MM.1S (cell line): ENCODE measurements around the gene TAF11L14.
"Not testable (repeated sequence)": the region's sequence is repeated elsewhere in the genome, so short reads cannot be mapped to it uniquely, and the experiment has no call there.

Experiments used
- DNase-seq: peaks from one replicate; pipeline ENCODE4 v3.0.0-alpha.2; 2015
- H2AFZ ChIP-seq: fragments of 300-600 bp; sonication (generic); 2 replicates; pipeline ENCODE4 v1.6.0; 2016; ENCODE audit warnings: antibody characterized with exemption, low read length
- H3F3A ChIP-seq: fragments of 300-600 bp; sonication (generic); 2 replicates; pipeline ENCODE4 v1.6.1; 2016; ENCODE audit warnings: mild to moderate bottlenecking, antibody characterized with exemption, low read length, moderate library complexity, mixed read lengths; ENCODE audit not compliant: insufficient read depth
- H3K27ac ChIP-seq: fragments of 300-600 bp; sonication (generic); 2 replicates; pipeline ENCODE4 v1.5.1; 2016; ENCODE audit warnings: mild to moderate bottlenecking, low read length
- H3K27me3 ChIP-seq: fragments of 300-600 bp; sonication (generic); replicated peaks from 2 replicates; pipeline ENCODE4 v1.6.0; 2016; ENCODE audit warnings: low read length; ENCODE audit not compliant: insufficient read depth
- H3K36me3 ChIP-seq: fragments of 300-600 bp; sonication (generic); replicated peaks from 2 replicates; pipeline ENCODE4 v1.6.1; 2016; ENCODE audit warnings: mild to moderate bottlenecking, low read length, mixed read lengths; ENCODE audit not compliant: insufficient read depth
- H3K4me1 ChIP-seq: fragments of 300-600 bp; sonication (generic); 2 replicates; pipeline ENCODE4 v1.6.1; 2016; ENCODE audit warnings: low read length, mixed read lengths
- H3K4me2 ChIP-seq: fragments of 300-600 bp; sonication (generic); 2 replicates; pipeline ENCODE4 v1.6.0; 2016; ENCODE audit warnings: low read depth, low read length
- H3K4me3 ChIP-seq: fragments of 300-600 bp; sonication (generic); 2 replicates; pipeline ENCODE4 v1.5.1; 2016; ENCODE audit warnings: low read length, mixed read lengths
- H3K79me2 ChIP-seq: fragments of 300-600 bp; sonication (generic); 2 replicates; pipeline ENCODE4 v1.6.1; 2016; ENCODE audit warnings: mixed run types, low read length, mixed read lengths
- H3K9ac ChIP-seq: fragments of 300-600 bp; sonication (generic); 2 replicates; pipeline ENCODE4 v1.6.1; 2016; ENCODE audit warnings: low read length, mixed read lengths
- H3K9me2 ChIP-seq: fragments of 300-600 bp; sonication (generic); replicated peaks from 2 replicates; pipeline ENCODE4 v1.6.1; 2016; ENCODE audit warnings: mild to moderate bottlenecking, low read length, mixed read lengths; ENCODE audit not compliant: insufficient read depth
- H3K9me3 ChIP-seq: fragments of 300-600 bp; sonication (generic); replicated peaks from 2 replicates; pipeline ENCODE4 v1.6.1; 2016; ENCODE audit warnings: mild to moderate bottlenecking, low read length, mixed read lengths; ENCODE audit not compliant: insufficient read depth
- H4K20me1 ChIP-seq: fragments of 300-600 bp; sonication (generic); 2 replicates; pipeline ENCODE4 v1.6.1; 2016; ENCODE audit warnings: mild to moderate bottlenecking, low read length, moderate library complexity, mixed read lengths; ENCODE audit not compliant: insufficient read depth
- CTCF ChIP-seq: fragments of 300-600 bp; sonication (generic); IDR thresholded peaks from 2 replicates; pipeline ENCODE4 v1.5.1; 2016; ENCODE audit warnings: antibody characterized with exemption, low read length, mixed read lengths
- EZH2 ChIP-seq: fragments of 300-600 bp; sonication (generic); optimal IDR thresholded peaks from 2 replicates; pipeline ENCODE3; 2017; ENCODE audit warnings: low read depth, mild to moderate bottlenecking, antibody characterized with exemption, low read length, mixed read lengths
- EZH2phosphoT487 ChIP-seq: fragments of 300-600 bp; sonication (generic); IDR thresholded peaks from 2 replicates; pipeline ENCODE4 v1.6.1; 2018; ENCODE audit warnings: antibody characterized with exemption, low read length

The TAF11L14 gene

DNA sequence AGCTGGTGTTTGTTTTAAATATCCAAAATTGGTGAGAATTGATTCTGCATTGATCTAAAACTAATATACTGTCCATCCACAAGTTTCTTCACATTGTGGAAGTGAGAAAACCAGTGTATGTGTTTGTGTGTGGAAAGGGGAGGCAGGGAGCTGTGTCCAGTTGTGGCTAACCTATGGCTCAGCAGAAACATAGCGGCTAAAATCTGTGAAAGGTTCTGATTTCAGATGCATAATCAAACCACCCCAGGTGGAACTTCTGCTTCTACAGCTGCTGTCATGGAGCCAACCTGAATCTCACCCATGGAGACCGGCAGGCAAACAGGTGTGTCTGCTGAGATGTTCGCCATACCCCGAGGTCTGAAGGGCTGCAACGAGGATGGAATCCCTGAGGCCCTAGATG lies at the start of gene TAF11L14:
Gene TAF11L14, plus strand, starts transcription at position 301 of the 400 bp plus-strand sequence.
- DNase-seq: no peak
- no peak within 1 kb of the TSS for H3K4me2 ChIP-seq

DNA sequence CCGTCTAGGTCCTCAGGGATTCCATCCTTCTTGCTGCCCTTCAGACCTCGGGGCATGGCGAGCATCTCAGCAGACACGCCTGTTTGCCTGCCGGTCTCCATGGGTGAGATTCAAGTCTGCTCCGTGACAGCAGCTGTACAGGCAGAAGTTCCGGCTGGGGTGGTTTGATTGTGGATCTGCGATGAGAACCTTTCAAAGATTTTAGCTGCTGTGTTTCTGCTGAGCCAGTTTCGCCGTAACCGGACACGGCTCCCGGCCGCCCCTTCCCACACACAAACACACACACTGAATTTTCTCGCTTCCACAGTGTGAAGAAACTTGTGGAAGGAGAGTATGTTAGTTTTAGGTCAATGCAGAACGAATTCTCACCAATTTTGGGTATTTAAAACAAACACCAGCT lies 48.6 kb upstream of the TAF11L14 start, which contains the start of gene TAF11L7:
Gene TAF11L7, minus strand, starts transcription at position 101 of the 400 bp plus-strand sequence.
- DNase-seq: not testable (repeated sequence)

More for the DNA sequence above, at the start of gene TAF11L14:
- H3K27ac ChIP-seq: no peak within 1 kb of the TSS
- H4K20me1 ChIP-seq: no peaks in the 10 kb centered on the region
- no peak within 1 kb of the TSS for H2AFZ ChIP-seq
- H3K27me3 ChIP-seq: no peaks in the 10 kb centered on the region
- no peaks in the 10 kb centered on the region for H3F3A ChIP-seq
- H3K9me2 ChIP-seq: no peaks in the 10 kb centered on the region
- no peaks in the 10 kb centered on the region for H3K79me2 ChIP-seq
- no peaks in the 10 kb centered on the region for H3K36me3 ChIP-seq
- no peaks in the 10 kb centered on the region for H3K4me1 ChIP-seq
- TF ChIP-seq EZH2: no peak
- no peak for TF ChIP-seq CTCF
- TF ChIP-seq EZH2phosphoT487: no peak
- no peak within 1 kb of the TSS for H3K4me3 ChIP-seq
- no peak within 1 kb of the TSS for H3K9ac ChIP-seq
- no peaks in the 10 kb centered on the region for H3K9me3 ChIP-seq

GRCh38 chr5:17590860-17591259 lies 43.4 kb upstream of the TAF11L14 start, which contains the start of gene TAF11L8:
Gene TAF11L8 (minus strand): TSS chr5:17590960.
- not testable (repeated sequence) for H4K20me1 ChIP-seq, H3K9ac ChIP-seq, H3K27me3 ChIP-seq, H3K36me3 ChIP-seq, H3F3A ChIP-seq, H3K4me1 ChIP-seq, DNase-seq, H3K4me3 ChIP-seq, H3K9me3 ChIP-seq, H3K27ac ChIP-seq, H2AFZ ChIP-seq, H3K9me2 ChIP-seq, H3K4me2 ChIP-seq, H3K79me2 ChIP-seq

More for the DNA sequence above, 48.6 kb upstream of the TAF11L14 start, which contains the start of gene TAF11L7:
- H3K9ac ChIP-seq, H3K79me2 ChIP-seq, H2AFZ ChIP-seq, H3F3A ChIP-seq, H3K27me3 ChIP-seq, H3K4me2 ChIP-seq, H3K9me2 ChIP-seq, H3K9me3 ChIP-seq, H3K27ac ChIP-seq, H3K4me1 ChIP-seq, H3K36me3 ChIP-seq, H3K4me3 ChIP-seq, H4K20me1 ChIP-seq: not testable (repeated sequence)

DNA sequence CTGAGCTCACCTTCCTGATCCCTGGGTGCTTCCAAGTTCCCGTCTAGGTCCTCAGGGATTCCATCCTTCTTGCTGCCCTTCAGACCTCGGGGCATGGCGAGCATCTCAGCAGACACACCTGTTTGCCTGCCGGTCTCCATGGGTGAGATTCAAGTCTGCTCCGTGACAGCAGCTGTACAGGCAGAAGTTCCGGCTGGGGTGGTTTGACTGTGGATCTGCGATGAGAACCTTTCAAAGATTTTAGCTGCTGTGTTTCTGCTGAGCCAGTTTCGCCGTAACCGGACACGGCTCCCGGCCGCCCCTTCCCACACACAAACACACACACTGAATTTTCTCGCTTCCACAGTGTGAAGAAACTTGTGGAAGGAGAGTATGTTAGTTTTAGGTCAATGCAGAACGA lies 40.0 kb upstream of the TAF11L14 start, which contains the start of gene TAF11L9:
Gene TAF11L9, minus strand, starts transcription at position 140 of the 400 bp plus-strand sequence.
- H3K27me3 ChIP-seq, H3K9ac ChIP-seq, H3K4me1 ChIP-seq, H3K79me2 ChIP-seq, DNase-seq, H3K9me2 ChIP-seq, H2AFZ ChIP-seq, H3K9me3 ChIP-seq, H3F3A ChIP-seq, H4K20me1 ChIP-seq, H3K36me3 ChIP-seq, H3K4me2 ChIP-seq, H3K4me3 ChIP-seq, H3K27ac ChIP-seq: not testable (repeated sequence)

- not testable (repeated sequence) for H3K9me3 ChIP-seq, H3K9me2 ChIP-seq, H3K4me3 ChIP-seq, DNase-seq, H3K27ac ChIP-seq, H3K9ac ChIP-seq, H3K4me1 ChIP-seq, H3F3A ChIP-seq, H3K36me3 ChIP-seq, H2AFZ ChIP-seq, H4K20me1 ChIP-seq, H3K27me3 ChIP-seq, H3K79me2 ChIP-seq, H3K4me2 ChIP-seq
Measured at GRCh38 chr5:17597728-17598127, 36.5 kb upstream of the TAF11L14 start, which contains the start of gene TAF11L10. Gene TAF11L10 (minus strand): TSS chr5:17597828.

- DNase-seq, H4K20me1 ChIP-seq, H3K9me2 ChIP-seq, H3K9ac ChIP-seq, H3K4me3 ChIP-seq, H2AFZ ChIP-seq, H3K79me2 ChIP-seq, H3K27ac ChIP-seq, H3K9me3 ChIP-seq, H3F3A ChIP-seq, H3K27me3 ChIP-seq, H3K4me2 ChIP-seq, H3K36me3 ChIP-seq, H3K4me1 ChIP-seq: not testable (repeated sequence)
Measured at GRCh38 chr5:17603880-17604279, 30.4 kb upstream of the TAF11L14 start, which contains the start of gene TAF11L11. Gene TAF11L11 (plus strand): TSS chr5:17604183.
